Activated CD4-positive, alpha-beta memory T cell treated with anti-CD3 and anti-CD28 coated beads for 36 hours (primary cell): Measurements from ENCODE around the gene CLIC5. TPM values are rescaled to one million over a fixed set of nuclear protein-coding genes. Genes with fewer than 3 reads are reported as not detected.
A peak's percentile ranks its signal among the peaks of the same experiment; 100 is the strongest.

Experiments
- CTCF ChIA-PET: fragments of 350-600 bp; sonication (Branson Sonifier 250); formaldehyde crosslinking; loops from one replicate; lab custom pipeline; 2021; ENCODE audit warnings: antibody characterized with exemption, inconsistent platforms; lab: Charles Lee
- POLR2A ChIA-PET: fragments of 350-600 bp; sonication (Branson Sonifier 250); formaldehyde crosslinking; loops from one replicate; lab custom pipeline; 2021; ENCODE audit warnings: antibody characterized with exemption; lab: Charles Lee
- DNase-seq: peaks from one replicate; pipeline ENCODE4 v3.0.0-alpha.2; 2020
- H3K27ac Mint-ChIP-seq: one replicate; pipeline ENCODE4 v1.8.0; 2021; ENCODE audit warnings: mixed read lengths
- H3K27me3 Mint-ChIP-seq: one replicate; pipeline ENCODE4 v1.8.0; 2021; ENCODE audit warnings: mixed read lengths
- H3K36me3 Mint-ChIP-seq: one replicate; pipeline ENCODE4 v1.8.0; 2021; ENCODE audit warnings: mixed read lengths
- H3K4me1 Mint-ChIP-seq: one replicate; pipeline ENCODE4 v1.8.0; 2021; ENCODE audit warnings: low read depth, mixed read lengths
- H3K4me3 Mint-ChIP-seq: one replicate; pipeline ENCODE4 v1.8.0; 2021; ENCODE audit warnings: mild to moderate bottlenecking, mixed read lengths
- H3K9me3 Mint-ChIP-seq: one replicate; pipeline ENCODE4 v1.8.0; 2021; ENCODE audit warnings: mixed read lengths
- intact Hi-C: fragments of 100-400 bp; cut with micrococcal nuclease; formaldehyde crosslinking; loops from one replicate; pipeline ENCODE4 v1.15.1; 2023
- total RNA-seq, 2 experiments: library from RNA; stranded (reverse); gene quantifications; one replicate each; pipeline ENCODE4 v1.2.3, GENCODE V29; 2021

The CLIC5 gene
- 1 to 10 TPM; 8.0 to 8.5 TPM for total RNA-seq

- Mint-ChIP-seq H3K27ac (peak within 1 kb of the TSS; percentile 40), H3K4me3 (peak within 1 kb of the TSS; percentile 80), H3K27me3 (peaks cover 11% of the 10 kb centered on the region), H3K9me3 (no peaks in the 10 kb centered on the region), H3K36me3 (no peaks in the 10 kb centered on the region), H3K4me1 (peaks cover 49% of the 10 kb centered on the region)
- peak; percentile 61 for DNase-seq
- CTCF ChIA-PET, result no interaction called here
- POLR2A ChIA-PET, result no interaction called here
- intact Hi-C loops, result loop anchor here (10.0 kb wide), 2 partner anchors 851 to 1081 kb away; no protein-coding TSS in a partner anchor
Measured at GRCh38 chr6:46015119-46015968, at the start of gene CLIC5. TSS of gene CLIC5 (minus strand) at chr6:46015860. CDS start at chr6:46015542, 318 bp downstream.

- intact Hi-C loops, result no loop called here
- Mint-ChIP-seq H3K27me3 (peaks cover 8% of the 10 kb centered on the region), H3K36me3 (no peaks in the 10 kb centered on the region), H3K4me3 (no peak overlapping the region), H3K4me1 (no peaks in the 10 kb centered on the region), H3K27ac (no peak overlapping the region), H3K9me3 (no peaks in the 10 kb centered on the region)
- no peak for DNase-seq
- ChIA-PET POLR2A (no interaction called here), CTCF (no interaction called here)
Measured at GRCh38 chr6:46062991-46063390, 47.3 kb upstream of the CLIC5 start.

- ChIA-PET CTCF (no interaction called here), POLR2A (no interaction called here)
- peaks cover 14% of the 10 kb centered on the region for H3K27me3 Mint-ChIP-seq
- no peak overlapping the region for H3K4me3 Mint-ChIP-seq
- H3K27ac Mint-ChIP-seq, result no peak overlapping the region
- no peak for DNase-seq
- H3K9me3 Mint-ChIP-seq, result no peaks in the 10 kb centered on the region
- no peaks in the 10 kb centered on the region for H3K4me1 Mint-ChIP-seq
- H3K36me3 Mint-ChIP-seq, result no peaks in the 10 kb centered on the region
- intact Hi-C loops, result no loop called here
Measured at GRCh38 chr6:46062312-46062711, 46.7 kb upstream of the CLIC5 start.

GRCh38 chr6:46061497-46061896 lies 45.8 kb upstream of the CLIC5 start:
- Mint-ChIP-seq H3K36me3 (no peaks in the 10 kb centered on the region), H3K4me1 (no peaks in the 10 kb centered on the region), H3K4me3 (no peak overlapping the region), H3K27me3 (peaks cover 21% of the 10 kb centered on the region), H3K27ac (no peak overlapping the region), H3K9me3 (no peaks in the 10 kb centered on the region)
- POLR2A ChIA-PET, result no interaction called here
- DNase-seq, result no peak
- intact Hi-C loops, result no loop called here
- CTCF ChIA-PET, result interaction anchor here (1.1 kb wide), 1 partner anchor 131 kb away, joined by 3 read pairs; no protein-coding TSS in a partner anchor

GRCh38 chr6:46059608-46060007 lies 43.9 kb upstream of the CLIC5 start:
- Mint-ChIP-seq H3K36me3 (no peaks in the 10 kb centered on the region), H3K4me3 (no peak overlapping the region), H3K27ac (no peak overlapping the region), H3K4me1 (no peaks in the 10 kb centered on the region), H3K27me3 (peaks cover 22% of the 10 kb centered on the region), H3K9me3 (no peaks in the 10 kb centered on the region)
- CTCF ChIA-PET, result no interaction called here
- intact Hi-C loops, result no loop called here
- DNase-seq, result no peak
- POLR2A ChIA-PET, result no interaction called here

GRCh38 chr6:46058951-46059350 lies 43.3 kb upstream of the CLIC5 start:
- H3K36me3 Mint-ChIP-seq, result no peaks in the 10 kb centered on the region
- POLR2A ChIA-PET, result no interaction called here
- CTCF ChIA-PET, result no interaction called here
- H3K27me3 Mint-ChIP-seq, result peaks cover 22% of the 10 kb centered on the region
- intact Hi-C loops, result no loop called here
- H3K27ac Mint-ChIP-seq, result no peak overlapping the region
- H3K4me3 Mint-ChIP-seq, result no peak overlapping the region
- no peaks in the 10 kb centered on the region for H3K9me3 Mint-ChIP-seq
- DNase-seq, result no peak
- peaks cover 4% of the 10 kb centered on the region for H3K4me1 Mint-ChIP-seq

- DNase-seq, result no peak
- Mint-ChIP-seq H3K27me3 (peaks cover 21% of the 10 kb centered on the region), H3K4me3 (no peak overlapping the region), H3K4me1 (peaks cover 15% of the 10 kb centered on the region), H3K36me3 (no peaks in the 10 kb centered on the region), H3K9me3 (no peaks in the 10 kb centered on the region), H3K27ac (no peak overlapping the region)
- CTCF ChIA-PET, result no interaction called here
- intact Hi-C loops, result no loop called here
- POLR2A ChIA-PET, result no interaction called here
Measured at GRCh38 chr6:46057792-46058191, 42.1 kb upstream of the CLIC5 start.

- intact Hi-C loops, result no loop called here
- DNase-seq, result no peak
- CTCF ChIA-PET, result no interaction called here
- POLR2A ChIA-PET, result no interaction called here
- Mint-ChIP-seq H3K9me3 (no peaks in the 10 kb centered on the region), H3K4me3 (no peak overlapping the region), H3K36me3 (no peaks in the 10 kb centered on the region), H3K27ac (no peak overlapping the region), H3K4me1 (peaks cover 19% of the 10 kb centered on the region), H3K27me3 (peaks cover 21% of the 10 kb centered on the region)
Measured at GRCh38 chr6:46056906-46057529, 41.4 kb upstream of the CLIC5 start.

GRCh38 chr6:46054516-46054915 lies 38.9 kb upstream of the CLIC5 start:
- Mint-ChIP-seq H3K27ac (no peak overlapping the region), H3K4me1 (peaks cover 29% of the 10 kb centered on the region), H3K36me3 (no peaks in the 10 kb centered on the region), H3K9me3 (no peaks in the 10 kb centered on the region), H3K27me3 (peaks cover 17% of the 10 kb centered on the region), H3K4me3 (no peak overlapping the region)
- ChIA-PET POLR2A (no interaction called here), CTCF (interaction anchor here (1.3 to 2.2 kb wide), 3 partner anchors 11 to 124 kb away, joined by 3 to 7 read pairs (median 5); no protein-coding TSS in a partner anchor)
- DNase-seq, result no peak
- intact Hi-C loops, result no loop called here

- H3K9me3 Mint-ChIP-seq, result no peaks in the 10 kb centered on the region
- peaks cover 29% of the 10 kb centered on the region for H3K4me1 Mint-ChIP-seq
- POLR2A ChIA-PET, result interaction anchor here (0.8 to 1.0 kb wide), 2 partner anchors 63 to 252 kb away, joined by 3 read pairs; no protein-coding TSS in a partner anchor
- H3K4me3 Mint-ChIP-seq, result no peak overlapping the region
- H3K36me3 Mint-ChIP-seq, result no peaks in the 10 kb centered on the region
- intact Hi-C loops, result loop anchor here (1.0 kb wide), 1 partner anchor 8 kb away; no protein-coding TSS in a partner anchor
- CTCF ChIA-PET, result interaction anchor here (1.2 to 2.2 kb wide), 6 partner anchors 10 to 1577 kb away, joined by 3 to 7 read pairs (median 5); no protein-coding TSS in a partner anchor
- peak; percentile 17 for DNase-seq
- H3K27ac Mint-ChIP-seq, result peak overlapping the region; percentile 74
- peaks cover 17% of the 10 kb centered on the region for H3K27me3 Mint-ChIP-seq
Measured at GRCh38 chr6:46053039-46053933, 37.6 kb upstream of the CLIC5 start.

- no peaks in the 10 kb centered on the region for H3K9me3 Mint-ChIP-seq
- peaks cover 13% of the 10 kb centered on the region for H3K27me3 Mint-ChIP-seq
- DNase-seq, result no peak
- H3K36me3 Mint-ChIP-seq, result no peaks in the 10 kb centered on the region
- peaks cover 29% of the 10 kb centered on the region for H3K4me1 Mint-ChIP-seq
- ChIA-PET POLR2A (interaction anchor here (1.0 kb wide), 1 partner anchor 251 kb away, joined by 3 read pairs; no protein-coding TSS in a partner anchor), CTCF (interaction anchor here (1.2 to 1.5 kb wide), 3 partner anchors 9 to 1577 kb away, joined by 3 to 6 read pairs (median 5); no protein-coding TSS in a partner anchor)
- H3K4me3 Mint-ChIP-seq, result no peak overlapping the region
- H3K27ac Mint-ChIP-seq, result peak overlapping the region; percentile 74
- intact Hi-C loops, result no loop called here
Measured at GRCh38 chr6:46052479-46052878, 36.8 kb upstream of the CLIC5 start.
